Mucosa of gallbladder (tissue), 1 donor: Measurements from ENCODE around the gene GET4. TPM values are rescaled to one million over a fixed set of nuclear protein-coding genes. Genes with fewer than 3 reads are reported as not detected.

Source experiments
- DNase-seq: peaks from one replicate; pipeline ENCODE4 v3.0.0-alpha.2; 2020; ENCODE audit warnings: low spot score
- total RNA-seq: library from RNA; stranded (reverse); gene quantifications from one replicate; pipeline ENCODE4 v1.2.1, GENCODE V29; 2021
- donor health status: DM: no; HTN: no; CAD: no.

The GET4 gene
- total RNA-seq, 1 donor from 2014 or later: 37.5 TPM

- DNase-seq: no peak
Measured at GRCh38 chr7:885893-886625, 9.7 kb downstream of the GET4 start.

GRCh38 chr7:886626-887487, 10.5 kb downstream of the GET4 start:
- DNase-seq: no peak

DNA sequence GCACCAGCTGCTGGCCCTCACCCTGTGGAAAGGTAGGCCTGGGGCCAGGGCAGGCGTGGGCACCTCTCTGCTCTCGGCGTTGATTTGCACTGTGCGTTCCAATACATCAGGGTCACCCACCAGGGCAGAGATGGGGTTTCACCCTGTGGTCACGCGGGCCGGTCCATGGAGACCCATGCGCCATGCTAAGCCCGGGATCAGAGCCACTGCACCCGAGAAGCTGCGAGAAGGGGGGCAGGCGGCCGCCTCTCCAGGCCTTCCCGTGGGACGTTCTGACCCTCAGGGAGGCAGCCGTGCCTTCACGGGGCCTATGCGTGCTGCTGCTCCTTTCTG, 11.1 kb downstream of the GET4 start:
- DNase-seq: no peak

DNA sequence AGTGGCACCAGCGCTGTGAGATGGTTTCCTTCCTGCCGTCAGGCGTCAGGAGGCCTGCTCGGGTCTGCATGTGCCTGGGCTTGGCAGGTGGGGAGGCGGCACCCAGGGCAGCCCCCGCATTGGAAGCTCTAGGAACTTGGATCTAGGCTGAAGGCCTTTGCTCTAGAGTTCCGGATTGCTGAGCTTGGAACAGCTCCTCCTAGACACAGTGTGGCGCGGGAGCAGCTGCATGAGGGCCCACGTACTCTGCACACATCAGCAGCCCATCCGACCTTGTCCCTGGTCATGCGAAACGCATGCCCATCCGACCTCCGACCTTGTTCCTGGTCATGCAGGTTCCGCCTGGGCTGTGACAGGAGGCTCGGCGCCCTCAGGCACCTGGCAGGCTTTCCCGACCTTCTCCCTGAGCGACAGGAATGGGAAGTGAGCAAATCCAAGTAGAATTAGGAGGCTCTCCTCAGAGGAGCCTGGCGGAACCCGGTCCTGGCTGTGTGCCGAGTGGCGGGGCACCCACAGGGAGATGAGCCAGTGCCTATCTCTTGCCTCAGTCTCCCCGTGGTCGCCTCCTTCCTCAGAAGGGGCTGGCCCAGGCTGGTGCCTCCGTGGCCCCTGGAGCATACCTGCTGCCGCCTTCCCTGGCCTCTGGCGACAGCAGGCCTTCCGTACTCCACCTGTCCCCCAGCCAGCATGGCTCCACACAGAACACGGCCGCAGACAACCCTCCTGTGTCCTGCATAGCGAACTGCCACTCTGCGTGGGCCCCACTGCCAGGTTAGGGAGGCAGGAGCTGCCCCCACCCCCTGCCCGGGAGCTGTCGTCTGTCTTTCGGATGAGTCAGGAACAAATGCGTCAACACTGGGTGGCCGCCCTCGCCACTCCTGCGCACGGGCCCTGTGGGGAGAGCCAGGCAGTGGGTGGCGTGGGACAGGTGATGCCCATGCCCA, 12.0 kb downstream of the GET4 start:
- DNase-seq: no peak

- DNase-seq: no peak
Measured at GRCh38 chr7:889025-889390, 12.7 kb downstream of the GET4 start.

GRCh38 chr7:889391-889790, 13.0 kb downstream of the GET4 start:
- DNase-seq: no peak

DNA sequence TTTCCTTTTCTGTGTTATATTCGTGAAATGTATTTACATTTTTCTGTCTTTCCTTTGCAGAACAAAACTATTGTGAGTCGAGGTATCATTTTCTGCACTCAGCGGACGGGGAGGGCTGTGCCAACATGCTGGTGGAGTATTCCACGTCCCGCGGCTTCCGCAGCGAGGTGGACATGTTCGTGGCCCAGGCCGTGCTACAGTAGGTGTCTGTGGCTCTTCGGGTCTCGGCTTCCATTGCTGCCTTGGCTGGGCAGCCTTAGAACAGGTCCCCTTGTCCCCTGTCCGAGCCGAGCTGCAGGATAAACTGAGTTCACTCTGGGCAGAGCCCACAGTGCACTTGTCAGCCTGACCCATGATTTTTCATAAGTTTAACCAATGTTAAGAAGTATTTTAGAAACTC, 14.5 kb downstream of the GET4 start:
- no peak for DNase-seq

- DNase-seq: no peak
Measured at GRCh38 chr7:891291-891690, 14.9 kb downstream of the GET4 start.

DNA sequence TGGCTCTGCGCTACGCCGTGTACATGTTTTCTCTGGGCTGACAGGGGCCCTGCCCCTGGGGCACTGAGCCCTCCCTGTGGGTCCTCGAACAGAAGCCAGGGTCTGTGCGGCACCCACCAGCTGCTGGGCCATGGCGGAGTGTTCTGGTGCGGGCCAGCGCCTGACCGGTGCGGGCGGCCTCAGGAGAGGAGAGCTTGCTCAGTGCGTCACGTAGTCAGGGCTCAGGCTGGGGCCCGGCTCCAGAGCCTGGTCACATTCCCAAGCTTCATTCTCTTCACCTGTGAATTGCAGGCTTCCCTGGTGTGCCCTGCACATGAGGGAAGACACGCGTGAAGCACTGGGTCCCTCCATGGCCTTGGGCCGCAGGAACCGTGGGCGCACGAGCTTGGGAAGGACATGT, 15.5 kb downstream of the GET4 start:
- DNase-seq: no peak

DNA sequence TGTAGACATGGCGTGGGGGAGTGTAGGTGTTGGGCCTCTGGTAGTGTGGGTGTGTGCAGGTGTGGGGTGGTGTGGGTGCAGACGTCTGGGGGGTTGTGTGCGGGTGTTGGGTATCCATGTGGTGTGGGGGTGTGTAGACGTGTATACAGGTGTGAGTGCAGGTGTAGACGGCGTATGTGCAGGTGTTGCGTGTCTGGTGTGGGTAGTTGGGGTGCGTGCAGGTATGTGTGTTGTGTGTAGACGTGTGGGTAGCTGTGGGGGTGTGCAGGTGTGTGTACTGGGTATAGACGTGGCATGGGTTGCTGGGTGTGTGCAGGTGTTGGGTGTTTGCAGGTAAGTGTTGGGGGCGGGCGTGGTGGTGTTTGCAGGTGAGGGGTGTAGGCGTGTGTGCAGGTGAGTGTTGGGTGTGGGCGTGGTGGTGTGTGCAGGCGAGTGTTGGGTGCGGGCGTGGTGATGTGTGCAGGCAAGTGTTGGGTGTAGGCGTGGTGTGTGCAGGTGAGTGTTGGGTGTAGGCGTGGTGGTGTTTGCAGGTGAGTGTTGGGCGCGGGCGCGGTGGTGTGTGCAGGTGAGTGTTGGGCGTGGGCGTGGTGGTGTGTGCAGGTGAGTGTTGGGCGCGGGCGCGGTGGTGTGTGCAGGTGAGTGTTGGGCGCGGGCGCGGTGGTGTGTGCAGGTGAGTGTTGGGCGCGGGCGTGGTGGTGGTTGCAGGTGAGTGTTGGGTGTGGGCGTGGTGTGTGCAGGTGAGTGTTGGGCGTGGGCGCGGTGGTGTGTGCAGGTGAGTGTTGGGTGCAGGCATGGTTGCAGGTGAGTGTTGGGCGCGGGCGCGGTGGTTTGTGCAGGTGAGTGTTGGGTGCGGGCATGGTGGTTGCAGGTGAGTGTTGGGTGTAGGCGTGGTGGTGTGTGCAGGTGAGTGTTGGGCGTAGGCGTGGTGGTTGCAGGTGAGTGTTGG, 16.6 kb downstream of the GET4 start:
- no peak for DNase-seq

GRCh38 chr7:893686-894085, 17.3 kb downstream of the GET4 start:
- DNase-seq: no peak

DNA sequence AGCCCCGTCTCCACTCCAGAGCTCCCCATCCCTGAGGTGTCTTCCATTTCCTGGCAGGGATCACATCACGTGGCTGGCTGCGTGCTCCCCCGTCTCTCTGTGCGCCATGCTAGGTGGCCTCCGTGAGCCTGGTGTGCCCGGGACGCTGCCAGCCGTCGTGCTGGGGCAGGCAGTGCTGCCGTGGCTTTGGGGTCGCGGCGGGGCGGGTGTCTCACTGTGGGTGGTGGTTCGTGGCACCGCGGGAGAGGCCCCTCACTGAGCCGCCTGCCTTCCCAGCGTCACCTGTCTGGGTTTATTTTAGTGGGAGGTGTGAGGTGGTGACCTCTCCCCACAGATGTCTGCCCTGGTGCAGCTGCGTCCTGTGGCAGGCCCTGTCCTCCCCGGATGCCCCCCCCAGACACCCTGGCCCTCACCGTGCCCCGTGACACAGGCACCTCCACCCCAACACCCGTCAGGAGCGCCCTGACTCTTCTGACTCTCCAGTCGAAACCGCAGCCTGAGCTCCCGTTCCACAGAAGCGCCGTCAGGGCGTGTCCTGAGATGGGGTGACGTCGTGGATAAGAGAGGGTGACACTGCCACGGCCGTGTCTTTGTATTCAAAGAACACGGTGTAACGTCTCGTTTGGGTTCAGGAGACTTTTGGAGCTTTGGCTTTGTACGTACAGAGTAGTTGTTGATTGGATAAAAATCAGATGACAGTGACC, 18.0 kb downstream of the GET4 start:
- no peak for DNase-seq

GRCh38 chr7:894927-895450, 18.6 kb downstream of the GET4 start:
- no peak for DNase-seq

- no peak for DNase-seq
Measured at GRCh38 chr7:895451-896052, 19.2 kb downstream of the GET4 start.

DNA sequence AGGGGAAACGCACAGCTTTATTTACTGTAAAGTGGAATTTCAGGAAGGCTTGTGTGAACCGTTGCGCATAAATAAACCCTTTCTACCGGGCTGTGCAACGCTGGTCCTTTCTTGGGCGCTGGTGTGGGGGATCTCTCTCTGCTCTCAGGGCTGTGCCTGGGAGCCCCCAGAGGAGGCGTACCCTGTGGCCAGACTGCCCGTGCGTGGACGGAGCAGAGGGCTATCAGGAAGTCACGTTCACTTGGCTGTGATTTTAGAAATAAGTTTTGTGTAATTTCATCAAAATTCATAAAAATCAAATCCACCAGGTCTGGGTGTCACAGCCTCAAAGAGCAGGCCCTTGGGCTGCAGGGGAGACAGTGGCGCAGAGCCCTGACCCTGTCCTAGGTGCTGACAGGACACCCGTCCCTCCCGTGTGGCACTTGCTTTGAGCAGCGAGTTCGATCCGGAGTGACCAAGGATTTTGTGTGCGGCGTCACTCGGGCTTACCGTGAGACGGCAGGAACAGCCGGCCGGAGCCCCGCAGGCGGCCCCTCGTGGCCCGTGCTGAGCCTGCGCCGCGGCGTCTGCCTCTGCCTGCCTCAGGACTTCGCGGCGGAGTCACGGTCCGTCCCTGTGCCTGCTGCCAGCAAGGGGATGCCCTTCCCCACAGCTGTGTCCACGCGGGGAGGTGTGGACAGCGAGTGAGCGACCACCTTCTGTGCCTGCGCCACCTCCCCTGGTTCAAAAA, 20.2 kb downstream of the GET4 start:
- DNase-seq: no peak

GRCh38 chr7:897086-897485, 20.7 kb downstream of the GET4 start:
- DNase-seq: no peak

GRCh38 chr7:897771-898376, 21.5 kb downstream of the GET4 start:
- DNase-seq: no peak

DNA sequence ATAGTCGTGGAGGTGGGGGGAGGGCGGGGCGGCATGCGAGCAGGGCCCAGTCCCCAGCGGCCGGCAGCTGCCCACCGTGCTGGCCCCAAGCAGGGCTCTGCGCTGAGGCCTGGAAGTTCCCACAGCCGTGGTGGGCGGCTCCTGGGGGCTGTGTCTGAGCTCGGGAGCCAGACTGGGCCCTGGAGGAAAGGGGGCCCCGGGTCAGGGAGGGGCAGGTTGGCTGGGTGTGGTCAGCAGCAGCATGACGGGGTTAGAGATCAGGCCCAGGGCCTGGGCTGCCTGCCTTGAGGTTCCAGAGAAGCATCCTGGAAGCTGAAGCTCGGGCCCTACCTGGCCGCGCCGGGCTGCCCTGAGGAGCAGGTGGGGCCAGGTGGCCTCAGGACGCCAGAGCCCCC, 22.1 kb downstream of the GET4 start:
- DNase-seq: no peak
